ENCODE results near the gene SIK1.
"Not testable (repeated sequence)": the region's sequence is repeated elsewhere in the genome, so short reads cannot be mapped to it uniquely, and the experiment has no call there.

Gene SIK1

DNA sequence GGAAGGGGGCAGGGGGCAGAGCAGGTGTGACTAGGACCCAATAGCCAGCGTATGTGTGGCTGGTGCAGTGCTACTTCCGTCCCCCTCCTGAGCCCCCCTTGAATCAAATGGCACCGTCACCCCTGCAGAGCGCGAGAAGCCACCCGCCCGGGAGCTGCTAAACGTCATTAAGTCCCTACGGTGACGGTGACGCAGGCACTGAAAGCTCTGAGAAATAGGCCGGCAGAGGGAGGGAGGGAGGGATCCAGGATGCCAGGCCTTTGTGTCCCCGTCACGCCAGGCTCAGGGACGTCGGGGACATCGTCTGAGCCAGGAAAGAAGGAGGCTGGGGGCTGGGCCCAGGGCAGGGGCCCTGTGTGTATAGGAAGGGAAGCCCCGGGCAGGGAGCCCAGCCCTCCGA, 43.6 kb downstream of the SIK1 start:
- not testable (repeated sequence) for DNase-seq

DNA sequence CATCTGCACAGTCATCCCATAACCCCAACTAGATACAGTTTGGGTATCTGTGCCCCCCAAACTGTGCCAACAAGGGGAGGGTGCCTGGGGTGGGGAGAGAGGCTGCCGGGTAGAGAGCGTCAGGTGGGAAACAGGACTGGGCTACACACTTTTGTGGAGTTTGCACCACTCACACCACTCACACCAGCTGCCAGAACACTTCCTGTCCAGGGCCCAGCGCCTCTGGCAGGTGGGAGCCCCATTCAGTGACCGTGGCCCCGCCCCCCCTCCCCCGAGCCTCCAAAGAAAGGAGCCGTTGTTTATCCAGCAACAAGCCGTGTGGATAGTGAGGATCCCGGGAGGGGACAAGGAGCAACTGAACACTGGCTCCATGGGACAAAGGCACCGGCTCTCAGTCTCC, 44.0 kb downstream of the SIK1 start:
- not testable (repeated sequence) for DNase-seq

DNA sequence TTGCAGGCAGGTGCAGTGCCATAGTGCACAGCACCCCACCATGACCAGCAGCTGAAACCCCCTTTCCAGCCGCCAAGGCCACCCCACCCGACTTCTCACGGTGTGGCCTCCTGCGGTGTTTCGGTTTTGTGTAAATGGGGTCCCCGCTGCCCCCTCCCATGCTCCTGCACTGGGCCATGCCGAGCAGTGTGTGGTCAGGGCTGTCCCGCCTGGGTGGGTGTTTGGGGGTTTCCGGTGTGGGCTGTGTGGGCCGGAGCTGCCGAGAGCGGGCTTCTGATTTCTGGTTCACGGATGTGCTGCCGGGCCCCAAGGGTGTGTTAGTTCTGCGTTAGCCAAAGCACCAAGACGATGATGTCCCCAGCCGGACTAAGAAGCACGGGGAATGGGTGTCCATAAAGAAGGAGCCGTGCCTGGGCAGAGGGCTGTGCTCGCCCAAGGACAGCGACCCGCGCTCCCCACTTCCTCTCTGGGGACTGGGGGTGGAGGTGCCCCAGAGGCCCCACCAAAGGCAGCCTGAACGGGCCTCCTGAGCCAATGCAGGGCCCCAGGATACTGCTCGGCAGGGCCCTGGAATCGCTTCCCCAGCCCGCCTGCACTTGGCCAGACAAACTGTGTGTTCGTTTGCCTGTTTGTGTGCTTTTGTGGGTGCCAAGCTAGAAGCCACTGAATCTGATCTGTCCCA, 45.9 kb downstream of the SIK1 start:
- DNase-seq = not testable (repeated sequence)

DNA sequence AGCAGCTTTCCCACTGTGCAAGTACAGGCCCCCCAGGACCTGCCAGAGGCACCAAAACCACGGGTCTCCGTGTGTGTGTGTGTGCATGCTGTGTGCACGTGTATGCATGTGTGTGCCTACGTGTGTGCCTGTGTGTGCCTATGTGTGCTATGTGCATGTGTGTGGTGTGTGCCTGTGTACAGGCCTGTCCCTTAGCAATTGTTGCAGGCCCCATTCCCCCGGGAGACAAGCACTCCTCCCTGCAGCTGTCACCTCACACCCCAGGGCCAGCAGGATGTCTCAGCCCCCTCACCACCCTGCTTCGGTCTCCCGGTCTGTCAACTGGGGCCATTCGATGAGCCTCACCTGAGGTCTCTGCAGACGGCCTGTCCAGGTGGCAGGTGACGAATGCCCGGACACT, 46.6 kb downstream of the SIK1 start:
- DNase-seq = not testable (repeated sequence)

DNA sequence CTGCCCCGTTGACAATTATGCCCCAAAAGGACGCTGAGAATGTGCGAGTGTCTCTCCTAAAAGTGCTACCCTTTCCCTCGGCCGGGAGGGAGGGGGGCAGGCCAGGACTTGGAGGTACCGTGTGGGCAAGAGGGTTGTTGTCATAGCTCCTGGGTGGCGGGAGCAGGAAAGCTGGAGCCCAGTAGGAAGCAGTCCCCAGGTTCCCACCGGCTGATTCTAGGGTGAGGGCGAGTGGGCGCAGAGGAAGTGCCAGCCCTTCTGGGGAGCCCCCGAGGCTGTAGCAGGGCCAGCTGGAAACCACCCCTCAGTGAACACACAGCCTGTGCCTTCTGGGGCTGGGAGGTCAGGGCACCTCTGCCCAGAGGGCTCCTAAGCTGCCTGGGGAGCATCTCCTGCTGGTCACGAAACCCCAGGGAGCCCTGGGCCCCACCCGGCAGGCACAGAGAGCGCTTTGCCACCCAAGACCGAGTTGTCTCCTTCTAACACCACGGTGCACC, 47.3 kb downstream of the SIK1 start:
- not testable (repeated sequence) for DNase-seq

DNA sequence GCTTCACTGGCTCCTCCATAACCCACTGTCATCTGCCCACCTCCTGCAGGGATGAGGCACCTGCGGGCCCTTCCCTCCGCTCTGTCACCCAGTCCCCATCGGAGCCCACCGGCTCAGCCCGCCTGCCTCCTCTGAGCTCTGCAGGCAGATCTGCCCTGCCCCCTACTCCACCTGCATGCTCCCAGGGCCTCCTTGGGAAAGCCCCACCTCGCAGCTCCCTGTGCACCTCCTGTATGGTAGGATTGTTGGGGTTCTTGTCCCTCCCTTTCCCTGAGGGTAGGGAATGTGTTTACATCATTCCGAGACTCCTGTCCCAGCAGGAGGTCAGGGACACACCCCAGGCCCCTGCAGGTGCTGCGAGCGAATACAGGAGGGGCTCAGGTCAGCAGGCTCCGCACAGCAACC, 50.5 kb downstream of the SIK1 start:
- no peak for DNase-seq

DNA sequence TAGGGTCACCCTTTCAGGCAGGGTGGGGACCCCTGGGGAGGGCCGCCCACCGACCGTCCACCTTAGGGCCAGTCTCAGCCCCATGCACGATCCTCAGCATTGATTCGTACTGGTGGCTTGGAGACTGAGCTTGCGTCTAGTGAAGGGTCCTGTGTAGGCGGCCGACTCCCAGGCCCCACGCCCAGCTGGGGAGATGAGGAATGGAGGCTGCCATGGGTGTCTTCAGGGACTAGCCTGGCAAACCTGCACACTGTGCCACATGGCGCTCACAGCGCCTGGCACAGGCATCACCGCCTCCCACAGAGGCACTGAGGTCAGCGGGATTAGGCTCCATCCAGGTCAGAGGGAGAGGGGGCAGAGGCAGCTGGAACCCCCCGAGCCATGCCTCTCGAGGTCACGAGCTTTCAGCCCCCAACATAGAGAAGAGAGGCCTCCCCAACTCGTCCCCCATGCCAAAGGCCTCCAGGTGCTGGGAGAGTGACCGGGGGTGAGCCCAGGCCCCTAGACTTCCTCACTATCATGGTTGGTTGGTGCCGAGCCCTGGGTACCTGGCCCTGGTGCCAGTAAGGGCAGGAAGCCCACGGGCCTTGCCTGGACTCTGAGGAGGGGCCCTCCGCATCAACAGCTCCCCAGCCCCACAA, 51.0 kb downstream of the SIK1 start:
- no peak for DNase-seq

DNA sequence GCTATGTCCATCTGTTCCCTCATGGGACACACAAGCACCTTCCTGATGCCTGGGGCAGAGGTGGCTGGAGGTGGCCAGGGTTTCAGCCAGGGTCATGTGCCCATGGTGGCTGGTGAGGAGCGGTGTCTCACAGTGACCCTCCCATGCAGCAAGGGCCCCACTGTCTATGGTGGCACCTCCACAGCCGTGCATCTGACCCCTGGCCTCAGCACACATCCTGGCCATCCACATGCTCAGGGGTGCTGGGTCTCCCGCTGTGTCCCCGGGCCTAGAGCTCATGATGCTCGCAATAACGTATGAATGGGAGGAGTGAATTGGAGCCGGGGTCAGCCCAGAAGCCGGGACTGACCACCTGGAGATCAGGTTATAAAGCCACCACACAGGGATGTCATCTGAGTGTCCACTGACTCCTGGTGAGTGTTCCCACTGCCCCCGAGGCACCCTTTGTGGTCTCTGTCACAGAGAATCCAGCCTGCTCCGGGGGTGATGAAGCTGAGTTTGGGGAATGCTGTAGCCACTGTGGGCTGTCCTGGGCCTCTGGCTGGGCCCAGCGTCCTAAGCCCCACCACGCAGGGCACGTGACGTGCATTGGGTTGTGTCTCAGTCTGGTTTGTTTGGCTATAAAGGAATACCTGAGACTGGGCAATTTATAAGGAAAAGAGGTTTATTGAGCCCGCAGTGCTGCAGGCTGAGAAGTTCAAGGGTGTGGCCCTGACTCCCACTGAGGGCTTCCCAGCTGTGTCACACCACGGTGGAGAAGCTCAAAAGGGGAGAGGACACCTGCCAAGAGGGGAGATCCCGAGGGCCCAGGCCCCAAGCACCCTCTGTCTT, 51.7 kb downstream of the SIK1 start:
- DNase-seq = no peak

DNA sequence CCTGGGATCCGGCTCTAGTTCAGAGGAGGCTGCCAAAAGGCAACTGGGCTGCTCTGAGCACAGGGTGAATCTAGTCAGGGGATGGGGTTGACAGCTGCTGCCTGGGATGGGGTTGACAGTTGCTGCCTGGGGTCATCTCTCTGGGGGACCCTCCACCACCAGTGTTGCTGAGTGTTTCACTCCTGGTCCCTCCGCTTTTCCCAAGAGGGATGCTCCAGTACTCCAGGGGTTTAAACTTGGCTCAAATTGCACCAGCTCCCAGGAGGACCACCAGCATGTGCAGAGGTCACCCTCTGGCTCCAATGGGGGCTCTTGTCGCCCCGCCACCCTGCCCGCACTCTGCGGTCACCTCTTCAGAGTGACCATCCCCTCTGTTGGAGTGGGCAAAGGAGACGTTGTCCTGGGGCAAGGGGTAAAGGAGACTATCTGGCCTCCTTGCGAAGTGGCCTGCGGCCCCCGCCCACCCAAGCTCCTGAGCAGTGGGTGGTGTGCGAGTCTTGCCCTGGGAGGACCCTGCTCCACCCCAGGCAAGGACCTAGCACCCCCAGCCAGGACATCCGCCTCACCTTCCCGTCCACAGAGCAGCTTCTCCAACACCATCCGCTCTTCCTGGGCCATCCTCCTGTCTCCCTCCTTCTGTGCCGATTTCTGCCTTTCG, 52.6 kb downstream of the SIK1 start:
- no peak for DNase-seq

DNA sequence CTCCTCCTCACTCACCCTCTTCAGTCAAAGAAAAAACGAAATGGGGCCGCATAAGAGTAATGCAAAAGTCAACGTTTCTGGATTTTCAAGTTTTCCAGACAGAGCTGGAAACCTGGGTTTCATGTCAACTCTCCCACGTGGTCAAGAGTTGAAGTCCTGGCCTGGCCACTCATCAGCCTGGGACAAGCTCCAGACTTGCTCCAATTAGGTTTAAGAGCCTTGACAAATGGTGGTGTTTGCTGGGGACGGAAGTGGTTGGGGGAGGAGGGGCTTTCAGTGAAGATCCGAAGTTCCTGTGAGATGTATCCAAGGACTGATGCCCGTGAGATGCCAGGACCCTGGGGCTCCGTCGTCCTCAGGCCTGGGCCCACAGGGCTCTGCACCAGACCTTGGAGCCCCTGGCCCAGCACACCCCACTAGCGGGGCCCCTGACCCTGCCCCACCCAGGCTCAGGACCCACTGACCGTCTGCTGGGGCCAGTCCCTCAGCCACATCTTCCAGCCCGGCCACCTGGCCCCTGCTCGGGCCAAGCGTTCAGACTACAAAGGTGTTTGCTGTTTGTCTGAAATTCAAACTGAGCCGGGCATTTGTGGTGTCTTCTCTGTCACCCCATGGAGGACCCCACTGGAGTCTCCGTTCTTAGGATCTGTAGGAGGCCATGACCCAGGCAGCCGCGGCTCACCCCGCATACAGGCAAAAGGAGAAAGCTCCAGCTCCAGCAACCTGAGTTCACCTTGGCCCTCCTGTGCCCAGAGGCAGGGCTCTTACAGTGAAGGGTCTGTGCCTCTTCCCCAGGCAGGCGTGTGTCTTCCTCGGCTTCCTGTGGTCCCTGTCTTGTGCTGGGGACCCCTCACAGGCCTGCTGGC, 53.3 kb downstream of the SIK1 start:
- no peak for DNase-seq

DNA sequence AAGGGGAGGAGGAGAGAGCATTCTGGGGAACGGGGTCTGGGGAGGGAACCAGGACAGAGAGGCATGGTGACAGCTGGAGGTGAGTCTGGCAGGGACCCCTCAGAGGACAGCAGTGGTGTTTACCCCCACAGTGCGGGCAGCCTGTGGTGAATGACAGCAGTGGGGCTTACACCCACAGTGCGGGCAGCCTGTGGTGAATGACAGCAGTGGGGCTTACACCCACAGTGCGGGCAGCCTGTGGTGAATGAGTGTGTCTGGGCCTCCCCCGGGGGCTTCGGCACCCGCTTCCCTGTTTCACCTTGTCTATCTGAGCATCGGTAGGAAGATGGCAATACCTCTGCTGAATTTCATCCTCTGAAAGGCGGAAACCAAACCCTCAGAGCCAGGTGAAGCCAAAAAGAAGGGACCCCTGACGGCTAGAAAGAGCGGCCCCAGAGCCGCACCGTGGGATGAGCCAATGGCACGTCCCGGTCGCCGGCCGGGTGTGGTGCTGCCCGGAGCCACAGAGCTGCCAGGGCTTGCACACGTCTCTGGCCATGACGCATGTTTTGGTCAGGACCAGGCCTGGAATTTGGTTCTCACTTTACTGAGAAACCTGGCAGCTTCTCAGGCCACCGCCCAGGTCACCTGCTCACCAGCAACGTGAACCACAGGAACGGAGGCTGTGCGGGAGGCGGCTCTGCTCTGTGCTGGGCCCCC, 54.1 kb downstream of the SIK1 start:
- no peak for DNase-seq

DNA sequence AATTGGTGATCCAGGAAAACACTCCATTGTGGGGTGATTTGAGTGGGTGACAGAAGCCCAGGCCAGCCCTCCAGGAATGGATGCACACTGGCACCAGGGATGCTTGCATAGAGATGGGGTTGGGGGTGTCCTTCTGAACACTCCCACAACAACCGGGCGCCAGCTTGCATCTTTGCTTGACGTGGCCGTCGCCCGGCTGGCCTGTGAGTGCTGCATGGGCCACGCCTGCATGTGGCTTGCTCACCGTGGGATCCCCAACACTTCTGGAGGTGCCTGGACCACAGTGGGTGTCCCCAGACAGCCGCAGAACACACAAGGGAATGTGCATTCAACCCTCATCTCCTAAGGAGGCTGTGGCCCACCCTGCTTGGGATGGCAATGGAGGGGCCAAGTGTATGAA, 55.1 kb downstream of the SIK1 start:
- DNase-seq = no peak

DNA sequence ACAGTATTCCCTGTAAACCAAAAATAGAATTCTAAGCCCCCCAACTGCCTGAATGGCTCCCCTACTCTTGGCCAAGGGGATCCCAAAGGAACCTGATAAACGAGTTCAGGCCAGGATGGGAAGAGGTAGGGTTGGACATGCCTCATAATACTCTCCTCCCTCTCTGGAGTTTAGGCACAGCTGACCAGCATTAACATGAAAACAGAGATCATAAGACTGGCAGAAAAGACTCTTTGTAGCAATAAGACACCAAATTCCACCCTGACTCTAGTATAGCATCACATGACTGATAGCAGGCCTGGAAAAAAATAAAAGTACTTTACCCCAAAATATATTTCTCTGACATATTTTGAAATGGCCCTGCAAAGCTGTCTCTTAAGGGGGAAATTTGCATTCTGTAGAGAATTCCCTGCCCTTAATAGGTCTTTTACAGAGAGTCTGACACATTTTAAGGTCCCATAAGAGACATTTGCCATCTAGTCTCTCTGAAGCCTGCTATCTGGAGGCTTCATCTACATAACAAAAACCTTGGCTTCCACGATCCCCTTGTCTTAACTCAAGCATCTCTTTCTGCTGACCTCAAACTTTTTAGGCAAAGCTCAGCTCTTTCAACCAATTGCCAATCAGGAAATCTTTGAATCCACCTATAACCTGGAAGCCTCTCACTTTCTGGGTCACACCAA, 55.9 kb downstream of the SIK1 start:
- DNase-seq = no peak

DNA sequence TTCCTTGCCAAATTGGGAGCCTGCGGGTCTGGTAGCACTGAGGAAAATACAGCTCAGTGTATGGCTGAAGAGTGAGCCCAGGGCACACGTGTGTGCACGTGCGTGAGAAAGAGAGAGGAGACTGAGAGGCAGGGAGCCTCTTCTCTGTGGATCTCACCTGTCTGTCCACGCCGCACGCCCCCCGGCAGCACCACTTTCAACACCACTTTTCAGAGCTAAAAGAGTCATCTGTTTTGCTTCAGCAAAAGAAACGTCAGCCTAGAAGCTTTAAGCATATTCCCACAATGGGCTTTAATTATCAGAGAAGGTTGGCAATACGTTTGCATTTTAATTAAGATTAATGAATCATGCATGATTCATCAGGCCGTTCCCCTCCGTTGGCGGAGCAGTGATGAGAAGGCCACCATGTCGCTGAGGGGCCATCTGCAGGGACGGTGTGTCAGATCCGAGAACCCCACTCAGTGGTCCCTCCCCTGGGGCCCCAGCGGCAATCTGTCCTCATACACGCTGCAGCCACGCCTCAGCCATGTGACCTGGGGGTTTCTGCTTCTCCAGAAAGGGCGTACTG, 56.8 kb downstream of the SIK1 start:
- no peak for DNase-seq

DNA sequence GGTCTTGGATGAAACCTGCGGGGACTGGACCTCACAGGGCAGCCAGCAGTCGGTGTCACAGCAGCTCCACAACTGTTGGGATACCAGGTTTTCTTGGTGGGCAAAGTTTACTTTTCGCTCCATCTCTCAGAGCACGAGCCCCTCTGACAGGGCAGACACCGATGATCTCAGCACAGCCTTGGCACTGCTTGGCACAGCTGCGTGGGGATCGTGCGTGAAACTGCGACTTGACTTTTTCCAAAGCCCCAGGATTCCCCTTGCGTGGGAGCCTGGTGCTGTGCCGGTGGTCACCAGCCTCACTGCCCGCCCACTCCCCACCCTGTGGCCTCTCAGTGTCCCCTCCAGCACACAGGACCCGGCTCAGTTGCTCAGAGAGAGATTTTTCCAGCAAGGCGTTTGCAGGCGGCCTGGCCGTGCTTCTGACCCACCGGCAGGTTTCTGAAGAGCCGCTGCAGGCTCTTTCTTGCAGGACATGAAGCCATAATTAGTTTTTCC, 57.3 kb downstream of the SIK1 start:
- DNase-seq = no peak

DNA sequence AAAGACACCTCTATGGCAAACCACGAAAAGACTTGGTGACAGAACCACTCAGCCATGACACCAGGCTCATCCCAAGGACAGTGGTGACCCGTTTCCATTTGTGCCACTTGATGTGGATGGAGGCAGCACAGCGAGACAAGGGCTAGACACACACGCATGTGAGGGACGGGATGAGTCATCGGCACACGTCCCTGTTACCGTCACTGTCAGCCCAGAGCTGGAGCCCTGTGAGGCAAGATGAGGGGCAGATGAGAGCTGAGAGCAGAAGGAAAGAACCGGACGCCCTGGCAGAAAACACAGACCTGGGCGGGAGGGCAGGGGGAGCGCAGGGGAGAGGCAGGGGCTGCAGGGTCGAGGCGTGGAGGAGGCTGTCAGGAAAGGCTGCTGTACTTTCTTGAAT, 57.8 kb downstream of the SIK1 start:
- no peak for DNase-seq

DNA sequence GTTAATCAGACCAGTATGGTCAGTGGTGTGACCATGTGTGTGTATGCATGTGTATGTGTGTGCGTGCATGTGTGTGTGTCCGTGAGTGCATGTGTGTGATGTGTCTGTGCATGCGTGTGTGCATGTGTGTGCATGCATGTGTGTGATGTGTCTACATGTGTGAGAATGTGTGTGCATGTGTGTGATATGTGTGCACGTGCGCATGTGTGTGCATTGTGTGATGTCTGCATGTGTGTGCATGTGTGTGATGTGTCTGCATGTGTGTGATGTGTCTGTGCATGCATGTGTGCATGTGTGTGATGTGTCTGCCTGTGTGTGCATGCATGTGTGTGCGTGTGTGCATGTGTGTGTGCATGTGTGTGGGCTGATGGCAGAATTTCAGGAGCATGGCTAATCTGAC, 58.2 kb downstream of the SIK1 start:
- DNase-seq = no peak

DNA sequence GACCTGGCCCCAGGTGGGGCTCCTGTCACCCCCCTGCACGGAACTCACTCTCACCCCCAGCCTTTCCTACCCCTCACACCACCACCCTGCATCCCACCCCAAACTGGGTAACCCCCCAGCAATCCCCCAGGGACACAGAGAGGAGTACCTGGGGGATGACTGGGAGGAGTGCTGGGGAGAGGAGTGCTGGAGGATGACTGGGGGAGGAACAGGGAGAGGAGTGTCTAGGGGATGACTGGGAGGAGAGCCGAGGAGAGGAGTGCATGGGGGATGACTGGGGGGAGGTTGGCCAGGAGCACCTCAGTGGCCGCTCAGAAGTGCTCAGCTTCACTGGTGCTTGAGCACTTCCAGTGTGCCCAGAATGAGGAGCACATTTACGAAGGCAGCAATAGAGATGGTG, 59.1 kb downstream of the SIK1 start:
- no peak for DNase-seq

DNA sequence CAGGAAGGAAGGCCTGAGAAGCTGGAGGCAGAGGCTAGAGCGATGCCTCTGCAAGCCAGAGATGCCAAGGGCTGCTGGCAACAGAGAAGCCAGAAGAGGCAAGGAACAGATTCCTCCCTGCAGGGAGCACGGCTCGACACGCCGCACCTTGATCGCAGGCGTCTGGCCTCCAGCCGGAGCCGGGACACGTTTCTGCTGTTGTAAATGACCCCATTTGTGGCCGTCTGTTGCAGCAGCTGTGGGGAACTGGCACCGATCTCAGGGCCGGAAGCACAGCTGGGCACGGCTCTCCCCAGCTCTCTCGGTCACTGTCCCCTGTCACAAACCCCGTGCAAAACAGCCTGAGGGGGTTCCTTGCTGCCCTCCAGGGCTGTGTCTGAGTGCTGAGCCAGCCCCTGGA, 59.6 kb downstream of the SIK1 start:
- no peak for DNase-seq

DNA sequence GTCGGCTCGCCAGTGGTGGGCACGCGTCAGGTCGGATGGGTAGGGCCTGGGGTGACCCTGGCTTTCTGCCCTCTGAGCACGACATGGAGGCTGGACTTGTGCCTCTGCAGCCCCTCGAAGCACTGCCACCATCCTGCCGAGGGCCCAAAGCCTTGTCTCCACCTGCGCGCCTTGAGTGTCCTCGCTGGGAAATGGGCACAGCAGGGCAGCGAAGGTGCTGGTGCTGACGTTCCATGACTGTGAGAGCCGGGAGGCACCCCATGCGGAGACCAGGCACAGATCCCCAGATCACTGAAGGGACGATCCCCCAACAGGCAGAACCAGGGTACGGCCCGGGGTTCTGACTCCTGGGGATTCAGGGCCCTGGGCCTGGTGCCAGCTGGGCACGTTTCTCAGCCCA, 60.3 kb downstream of the SIK1 start:
- no peak for DNase-seq

Measured in CD4-positive, alpha-beta T cell treated with Interleukin-10 for 1 hour (primary cell).